HEK293 (cell line): ENCODE measurements around the gene SUPT3H.

Source experiments
- CTCF ChIA-PET: fragments of 350-600 bp; formaldehyde crosslinking; extraction: SDS; loops from one replicate; lab custom pipeline; 2021; ENCODE audit warnings: antibody characterized with exemption; lab: Yijun Ruan, JAX
- POLR2A ChIA-PET: fragments of 300-600 bp; formaldehyde crosslinking; extraction: SDS; loops from one replicate; lab custom pipeline; 2020; ENCODE audit warnings: antibody characterized with exemption, inconsistent platforms; lab: Yijun Ruan, JAX
- H3K27ac ChIP-seq: fragments of 200-500 bp; sonication (Bioruptor generic); 2 replicates; pipeline ENCODE4 v1.5.1; 2014; ENCODE audit warnings: low read depth, low read length, control low read depth, inconsistent platforms; ENCODE audit errors: extremely low read depth
- H3K36me3 ChIP-seq, 2 experiments: fragments of 200-500 bp in 1 of 2; sonication (Bioruptor generic) in 1 of 2; 1 replicate in 1 of 2; 2 replicates in 1 of 2; pipeline ENCODE4 v1.5.1; 2014 to 2017; ENCODE audit warnings: inconsistent platforms in 2 of 2, low read length in 2 of 2; ENCODE audit not compliant: control insufficient read depth in 2 of 2, insufficient read depth in 1 of 2
- H3K4me1 ChIP-seq: fragments of 200-500 bp; sonication (Bioruptor generic); 2 replicates; pipeline ENCODE4 v1.5.1; 2014; ENCODE audit warnings: mild to moderate bottlenecking, low read length, inconsistent platforms; ENCODE audit not compliant: control insufficient read depth, insufficient read depth
- H3K4me3 ChIP-seq: 2 replicates; pipeline ENCODE4 v1.5.1; 2011; ENCODE audit warnings: low read depth, mild to moderate bottlenecking, control low read depth, low read length, moderate library complexity
- H3K9me3 ChIP-seq: fragments of 200-500 bp; sonication (Bioruptor generic); 2 replicates; pipeline ENCODE4 v1.5.1; 2014; ENCODE audit warnings: low read depth, low read length, inconsistent platforms; ENCODE audit not compliant: control insufficient read depth, insufficient read depth
- BCL11A ChIP-seq: fragments of 450-650 bp; formaldehyde crosslinking; IDR thresholded peaks from 2 replicates; pipeline ENCODE4 v1.5.1; 2016; ENCODE audit warnings: low read depth, missing biosample characterization, missing genetic modification characterization
- GLIS1 ChIP-seq: fragments of 450-650 bp; formaldehyde crosslinking; IDR thresholded peaks from 2 replicates; pipeline ENCODE4 v1.5.1; 2016; ENCODE audit warnings: missing biosample characterization, missing genetic modification characterization
- IKZF3 ChIP-seq: fragments of 450-650 bp; IDR thresholded peaks from 2 replicates; pipeline ENCODE4 v1.5.0; 2018; ENCODE audit warnings: missing biosample characterization, mild to moderate bottlenecking, missing genetic modification characterization, moderate library complexity
- SALL2 ChIP-seq: fragments of 450-650 bp; formaldehyde crosslinking; IDR thresholded peaks from 2 replicates; pipeline ENCODE4 v1.5.0; 2017; ENCODE audit warnings: missing biosample characterization, mild to moderate bottlenecking, missing genetic modification characterization, borderline replicate concordance
- YY1 ChIP-seq: fragments of 450-650 bp; formaldehyde crosslinking; IDR thresholded peaks from 2 replicates; pipeline ENCODE4 v1.5.1; 2018; ENCODE audit warnings: missing biosample characterization, missing genetic modification characterization
- ZBTB17 ChIP-seq: fragments of 450-650 bp; formaldehyde crosslinking; IDR thresholded peaks from 2 replicates; pipeline ENCODE4 v1.5.1; 2016; ENCODE audit warnings: missing biosample characterization, missing genetic modification characterization
- ZBTB20 ChIP-seq: fragments of 450-650 bp; formaldehyde crosslinking; IDR thresholded peaks from 2 replicates; pipeline ENCODE4 v1.5.1; 2016; ENCODE audit warnings: missing biosample characterization, missing genetic modification characterization
- ZNF239 ChIP-seq: fragments of 450-650 bp; formaldehyde crosslinking; IDR thresholded peaks from 2 replicates; pipeline ENCODE4 v1.5.1; 2016; ENCODE audit warnings: missing biosample characterization, missing genetic modification characterization
- ZNF544 ChIP-seq: fragments of 450-650 bp; formaldehyde crosslinking; IDR thresholded peaks from 2 replicates; pipeline ENCODE4 v1.5.0; 2017; ENCODE audit warnings: missing biosample characterization, missing genetic modification characterization
- ZNF792 ChIP-seq: fragments of 450-650 bp; formaldehyde crosslinking; IDR thresholded peaks from 2 replicates; pipeline ENCODE4 v1.5.1; 2016; ENCODE audit warnings: missing biosample characterization, missing genetic modification characterization
- ZSCAN30 ChIP-seq: fragments of 450-650 bp; IDR thresholded peaks from 2 replicates; pipeline ENCODE4 v1.5.1; 2018; ENCODE audit warnings: missing biosample characterization, mild to moderate bottlenecking, missing genetic modification characterization, moderate library complexity
- TF ChIP-seq, protein P1 (sequence below): fragments of 450-650 bp; formaldehyde crosslinking; IDR thresholded peaks from 2 replicates; pipeline ENCODE4 v1.5.1; 2016; ENCODE audit warnings: missing biosample characterization, missing genetic modification characterization
- TF ChIP-seq, protein P2 (sequence below): fragments of 450-650 bp; formaldehyde crosslinking; IDR thresholded peaks from 2 replicates; pipeline ENCODE4 v1.5.1; 2016; ENCODE audit warnings: missing biosample characterization, missing genetic modification characterization, low read depth
- TF ChIP-seq, protein P3 (sequence below): fragments of 450-650 bp; formaldehyde crosslinking; IDR thresholded peaks from 2 replicates; pipeline ENCODE4 v1.5.0; 2017; ENCODE audit warnings: missing biosample characterization, missing genetic modification characterization, borderline replicate concordance
- TF ChIP-seq, protein P4 (sequence below): fragments of 450-650 bp; formaldehyde crosslinking; IDR thresholded peaks from 2 replicates; pipeline ENCODE4 v1.5.1; 2016; ENCODE audit warnings: missing biosample characterization, missing genetic modification characterization
- TF ChIP-seq, protein P5 (sequence below): fragments of 450-650 bp; IDR thresholded peaks from 2 replicates; pipeline ENCODE4 v1.5.1; 2018; ENCODE audit warnings: missing biosample characterization, mild to moderate bottlenecking, missing genetic modification characterization
- TF ChIP-seq, protein P6 (sequence below): fragments of 450-650 bp; formaldehyde crosslinking; IDR thresholded peaks from 2 replicates; pipeline ENCODE4 v1.5.1; 2017; ENCODE audit warnings: missing biosample characterization, missing genetic modification characterization
- TF ChIP-seq, protein P7 (sequence below): fragments of 450-650 bp; formaldehyde crosslinking; IDR thresholded peaks from 2 replicates; pipeline ENCODE4 v1.5.1; 2016; ENCODE audit warnings: missing biosample characterization, missing genetic modification characterization

Gene SUPT3H

DNA sequence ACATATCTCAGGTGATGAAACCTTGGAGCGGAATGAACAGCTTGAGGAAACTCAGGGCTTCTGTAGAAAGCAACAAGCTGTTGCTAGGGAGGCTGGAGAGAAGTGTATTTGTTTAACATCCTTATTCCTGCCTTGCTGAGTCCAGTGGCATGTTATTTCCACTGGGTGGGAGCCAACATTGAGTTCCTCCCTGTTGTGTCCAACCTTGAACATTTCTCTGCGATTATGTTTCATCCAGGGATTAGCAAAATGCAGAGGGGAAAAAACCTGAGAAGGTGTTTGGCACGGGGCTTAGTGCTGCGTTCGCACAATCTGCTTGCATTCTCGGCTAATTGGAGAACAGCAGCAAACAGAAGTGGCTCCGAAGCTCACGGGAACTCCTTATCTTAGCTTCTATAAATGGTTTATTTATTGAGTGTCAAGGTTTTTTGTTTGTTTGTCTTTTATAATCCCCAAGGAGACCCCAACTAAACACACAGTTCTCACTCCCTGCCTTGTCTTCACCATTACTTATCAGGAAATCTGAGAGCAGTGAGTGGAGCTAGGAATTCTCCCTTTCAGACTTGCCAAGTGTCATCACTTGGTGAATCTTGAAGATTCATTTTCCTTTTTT is 577.5 kb downstream of the SUPT3H start (continued):
- TF ChIP-seq ZBTB20 (peak; percentile 67), ZBTB17 (peak; percentile 63)

DNA sequence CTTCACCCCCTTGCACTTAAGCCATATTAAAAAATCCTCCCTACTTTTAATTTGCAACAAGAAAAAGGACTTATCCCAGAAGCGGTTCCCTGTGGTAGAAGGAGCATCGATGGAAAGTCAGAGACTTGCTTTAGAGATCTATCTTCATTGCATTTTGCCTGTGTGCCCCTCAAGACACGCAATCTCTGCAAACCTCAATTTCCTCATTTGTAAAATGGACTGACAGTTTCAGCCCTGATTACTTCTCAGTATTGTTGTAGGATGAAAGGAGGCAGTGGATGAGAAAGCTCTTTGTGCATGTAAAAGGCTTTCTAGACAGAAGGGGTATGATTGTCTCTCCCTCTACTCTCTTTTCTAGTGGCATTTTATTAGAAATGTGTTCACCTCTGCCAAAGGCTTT is 580.0 kb downstream of the SUPT3H start:
- Histone ChIP-seq H3K27ac (no peak overlapping the region), H3K4me1 (peaks cover 18% of the 10 kb centered on the region), H3K9me3 (no peaks in the 10 kb centered on the region), H3K36me3 (no peaks in the 10 kb centered on the region), H3K4me3 (no peak overlapping the region)
- TF ChIP-seq, protein P1, sequence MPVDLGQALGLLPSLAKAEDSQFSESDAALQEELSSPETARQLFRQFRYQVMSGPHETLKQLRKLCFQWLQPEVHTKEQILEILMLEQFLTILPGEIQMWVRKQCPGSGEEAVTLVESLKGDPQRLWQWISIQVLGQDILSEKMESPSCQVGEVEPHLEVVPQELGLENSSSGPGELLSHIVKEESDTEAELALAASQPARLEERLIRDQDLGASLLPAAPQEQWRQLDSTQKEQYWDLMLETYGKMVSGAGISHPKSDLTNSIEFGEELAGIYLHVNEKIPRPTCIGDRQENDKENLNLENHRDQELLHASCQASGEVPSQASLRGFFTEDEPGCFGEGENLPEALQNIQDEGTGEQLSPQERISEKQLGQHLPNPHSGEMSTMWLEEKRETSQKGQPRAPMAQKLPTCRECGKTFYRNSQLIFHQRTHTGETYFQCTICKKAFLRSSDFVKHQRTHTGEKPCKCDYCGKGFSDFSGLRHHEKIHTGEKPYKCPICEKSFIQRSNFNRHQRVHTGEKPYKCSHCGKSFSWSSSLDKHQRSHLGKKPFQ (tag by site-specific recombination), result no peak
- no peak for TF ChIP-seq ZNF792 (tag by site-specific recombination)
- ChIA-PET CTCF (interaction anchor here (0.6 kb wide), 1 partner anchor 917 kb away, joined by 4 read pairs; no protein-coding TSS in a partner anchor), POLR2A (no interaction called here)

DNA sequence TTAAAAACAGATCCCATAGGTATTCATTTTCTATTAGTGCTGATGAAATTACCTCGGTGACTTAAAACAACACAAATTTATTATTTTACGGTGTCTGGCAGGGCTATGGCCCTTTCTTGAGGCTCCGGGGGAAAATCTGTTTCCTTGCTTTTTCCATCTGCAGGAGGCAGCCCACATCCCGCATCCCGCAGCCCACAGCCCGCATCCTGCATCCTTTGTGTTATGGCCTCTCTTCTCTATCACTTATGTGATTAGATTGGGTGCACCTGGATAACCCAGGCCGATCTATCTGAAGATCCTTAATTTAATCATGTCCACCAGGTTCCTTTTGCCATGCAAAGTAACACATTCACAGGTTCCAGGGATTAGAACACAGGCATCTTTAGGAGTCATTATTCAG is 582.4 kb downstream of the SUPT3H start:
- CTCF ChIA-PET, result no interaction called here
- POLR2A ChIA-PET, result no interaction called here
- no peaks in the 10 kb centered on the region for H3K36me3 ChIP-seq
- TF ChIP-seq ZSCAN30 (tag by site-specific recombination), result no peak
- TF ChIP-seq, protein P2, sequence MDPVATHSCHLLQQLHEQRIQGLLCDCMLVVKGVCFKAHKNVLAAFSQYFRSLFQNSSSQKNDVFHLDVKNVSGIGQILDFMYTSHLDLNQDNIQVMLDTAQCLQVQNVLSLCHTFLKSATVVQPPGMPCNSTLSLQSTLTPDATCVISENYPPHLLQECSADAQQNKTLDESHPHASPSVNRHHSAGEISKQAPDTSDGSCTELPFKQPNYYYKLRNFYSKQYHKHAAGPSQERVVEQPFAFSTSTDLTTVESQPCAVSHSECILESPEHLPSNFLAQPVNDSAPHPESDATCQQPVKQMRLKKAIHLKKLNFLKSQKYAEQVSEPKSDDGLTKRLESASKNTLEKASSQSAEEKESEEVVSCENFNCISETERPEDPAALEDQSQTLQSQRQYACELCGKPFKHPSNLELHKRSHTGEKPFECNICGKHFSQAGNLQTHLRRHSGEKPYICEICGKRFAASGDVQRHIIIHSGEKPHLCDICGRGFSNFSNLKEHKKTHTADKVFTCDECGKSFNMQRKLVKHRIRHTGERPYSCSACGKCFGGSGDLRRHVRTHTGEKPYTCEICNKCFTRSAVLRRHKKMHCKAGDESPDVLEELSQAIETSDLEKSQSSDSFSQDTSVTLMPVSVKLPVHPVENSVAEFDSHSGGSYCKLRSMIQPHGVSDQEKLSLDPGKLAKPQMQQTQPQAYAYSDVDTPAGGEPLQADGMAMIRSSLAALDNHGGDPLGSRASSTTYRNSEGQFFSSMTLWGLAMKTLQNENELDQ (tag by site-specific recombination), result no peak
- no peak for TF ChIP-seq SALL2 (tag by site-specific recombination)
- TF ChIP-seq, protein P3, sequence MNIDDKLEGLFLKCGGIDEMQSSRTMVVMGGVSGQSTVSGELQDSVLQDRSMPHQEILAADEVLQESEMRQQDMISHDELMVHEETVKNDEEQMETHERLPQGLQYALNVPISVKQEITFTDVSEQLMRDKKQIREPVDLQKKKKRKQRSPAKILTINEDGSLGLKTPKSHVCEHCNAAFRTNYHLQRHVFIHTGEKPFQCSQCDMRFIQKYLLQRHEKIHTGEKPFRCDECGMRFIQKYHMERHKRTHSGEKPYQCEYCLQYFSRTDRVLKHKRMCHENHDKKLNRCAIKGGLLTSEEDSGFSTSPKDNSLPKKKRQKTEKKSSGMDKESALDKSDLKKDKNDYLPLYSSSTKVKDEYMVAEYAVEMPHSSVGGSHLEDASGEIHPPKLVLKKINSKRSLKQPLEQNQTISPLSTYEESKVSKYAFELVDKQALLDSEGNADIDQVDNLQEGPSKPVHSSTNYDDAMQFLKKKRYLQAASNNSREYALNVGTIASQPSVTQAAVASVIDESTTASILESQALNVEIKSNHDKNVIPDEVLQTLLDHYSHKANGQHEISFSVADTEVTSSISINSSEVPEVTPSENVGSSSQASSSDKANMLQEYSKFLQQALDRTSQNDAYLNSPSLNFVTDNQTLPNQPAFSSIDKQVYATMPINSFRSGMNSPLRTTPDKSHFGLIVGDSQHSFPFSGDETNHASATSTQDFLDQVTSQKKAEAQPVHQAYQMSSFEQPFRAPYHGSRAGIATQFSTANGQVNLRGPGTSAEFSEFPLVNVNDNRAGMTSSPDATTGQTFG (tag by site-specific recombination), result no peak
- no peak for TF ChIP-seq ZNF544 (tag by site-specific recombination)
- TF ChIP-seq, protein P4, sequence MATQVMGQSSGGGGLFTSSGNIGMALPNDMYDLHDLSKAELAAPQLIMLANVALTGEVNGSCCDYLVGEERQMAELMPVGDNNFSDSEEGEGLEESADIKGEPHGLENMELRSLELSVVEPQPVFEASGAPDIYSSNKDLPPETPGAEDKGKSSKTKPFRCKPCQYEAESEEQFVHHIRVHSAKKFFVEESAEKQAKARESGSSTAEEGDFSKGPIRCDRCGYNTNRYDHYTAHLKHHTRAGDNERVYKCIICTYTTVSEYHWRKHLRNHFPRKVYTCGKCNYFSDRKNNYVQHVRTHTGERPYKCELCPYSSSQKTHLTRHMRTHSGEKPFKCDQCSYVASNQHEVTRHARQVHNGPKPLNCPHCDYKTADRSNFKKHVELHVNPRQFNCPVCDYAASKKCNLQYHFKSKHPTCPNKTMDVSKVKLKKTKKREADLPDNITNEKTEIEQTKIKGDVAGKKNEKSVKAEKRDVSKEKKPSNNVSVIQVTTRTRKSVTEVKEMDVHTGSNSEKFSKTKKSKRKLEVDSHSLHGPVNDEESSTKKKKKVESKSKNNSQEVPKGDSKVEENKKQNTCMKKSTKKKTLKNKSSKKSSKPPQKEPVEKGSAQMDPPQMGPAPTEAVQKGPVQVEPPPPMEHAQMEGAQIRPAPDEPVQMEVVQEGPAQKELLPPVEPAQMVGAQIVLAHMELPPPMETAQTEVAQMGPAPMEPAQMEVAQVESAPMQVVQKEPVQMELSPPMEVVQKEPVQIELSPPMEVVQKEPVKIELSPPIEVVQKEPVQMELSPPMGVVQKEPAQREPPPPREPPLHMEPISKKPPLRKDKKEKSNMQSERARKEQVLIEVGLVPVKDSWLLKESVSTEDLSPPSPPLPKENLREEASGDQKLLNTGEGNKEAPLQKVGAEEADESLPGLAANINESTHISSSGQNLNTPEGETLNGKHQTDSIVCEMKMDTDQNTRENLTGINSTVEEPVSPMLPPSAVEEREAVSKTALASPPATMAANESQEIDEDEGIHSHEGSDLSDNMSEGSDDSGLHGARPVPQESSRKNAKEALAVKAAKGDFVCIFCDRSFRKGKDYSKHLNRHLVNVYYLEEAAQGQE (tag by site-specific recombination), result no peak
- TF ChIP-seq BCL11A (tag by site-specific recombination), result no peak
- no peak for TF ChIP-seq IKZF3 (tag by site-specific recombination)
- TF ChIP-seq GLIS1 (tag by site-specific recombination), result no peak
- TF ChIP-seq ZNF239, result no peak
- TF ChIP-seq, protein P5, sequence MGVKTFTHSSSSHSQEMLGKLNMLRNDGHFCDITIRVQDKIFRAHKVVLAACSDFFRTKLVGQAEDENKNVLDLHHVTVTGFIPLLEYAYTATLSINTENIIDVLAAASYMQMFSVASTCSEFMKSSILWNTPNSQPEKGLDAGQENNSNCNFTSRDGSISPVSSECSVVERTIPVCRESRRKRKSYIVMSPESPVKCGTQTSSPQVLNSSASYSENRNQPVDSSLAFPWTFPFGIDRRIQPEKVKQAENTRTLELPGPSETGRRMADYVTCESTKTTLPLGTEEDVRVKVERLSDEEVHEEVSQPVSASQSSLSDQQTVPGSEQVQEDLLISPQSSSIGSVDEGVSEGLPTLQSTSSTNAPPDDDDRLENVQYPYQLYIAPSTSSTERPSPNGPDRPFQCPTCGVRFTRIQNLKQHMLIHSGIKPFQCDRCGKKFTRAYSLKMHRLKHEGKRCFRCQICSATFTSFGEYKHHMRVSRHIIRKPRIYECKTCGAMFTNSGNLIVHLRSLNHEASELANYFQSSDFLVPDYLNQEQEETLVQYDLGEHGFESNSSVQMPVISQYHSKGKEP (tag by site-specific recombination), result no peak
- TF ChIP-seq, protein P6, sequence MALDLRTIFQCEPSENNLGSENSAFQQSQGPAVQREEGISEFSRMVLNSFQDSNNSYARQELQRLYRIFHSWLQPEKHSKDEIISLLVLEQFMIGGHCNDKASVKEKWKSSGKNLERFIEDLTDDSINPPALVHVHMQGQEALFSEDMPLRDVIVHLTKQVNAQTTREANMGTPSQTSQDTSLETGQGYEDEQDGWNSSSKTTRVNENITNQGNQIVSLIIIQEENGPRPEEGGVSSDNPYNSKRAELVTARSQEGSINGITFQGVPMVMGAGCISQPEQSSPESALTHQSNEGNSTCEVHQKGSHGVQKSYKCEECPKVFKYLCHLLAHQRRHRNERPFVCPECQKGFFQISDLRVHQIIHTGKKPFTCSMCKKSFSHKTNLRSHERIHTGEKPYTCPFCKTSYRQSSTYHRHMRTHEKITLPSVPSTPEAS (tag by site-specific recombination), result no peak
- no peak for TF ChIP-seq YY1 (tag by site-specific recombination)
- TF ChIP-seq, protein P7, sequence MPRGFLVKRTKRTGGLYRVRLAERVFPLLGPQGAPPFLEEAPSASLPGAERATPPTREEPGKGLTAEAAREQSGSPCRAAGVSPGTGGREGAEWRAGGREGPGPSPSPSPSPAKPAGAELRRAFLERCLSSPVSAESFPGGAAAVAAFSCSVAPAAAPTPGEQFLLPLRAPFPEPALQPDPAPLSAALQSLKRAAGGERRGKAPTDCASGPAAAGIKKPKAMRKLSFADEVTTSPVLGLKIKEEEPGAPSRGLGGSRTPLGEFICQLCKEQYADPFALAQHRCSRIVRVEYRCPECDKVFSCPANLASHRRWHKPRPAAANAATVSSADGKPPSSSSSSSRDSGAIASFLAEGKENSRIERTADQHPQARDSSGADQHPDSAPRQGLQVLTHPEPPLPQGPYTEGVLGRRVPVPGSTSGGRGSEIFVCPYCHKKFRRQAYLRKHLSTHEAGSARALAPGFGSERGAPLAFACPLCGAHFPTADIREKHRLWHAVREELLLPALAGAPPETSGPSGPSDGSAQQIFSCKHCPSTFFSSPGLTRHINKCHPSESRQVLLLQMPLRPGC (tag by site-specific recombination), result no peak

More for the DNA sequence above, 582.4 kb downstream of the SUPT3H start:
- Histone ChIP-seq H3K4me1 (peaks cover 8% of the 10 kb centered on the region), H3K9me3 (no peaks in the 10 kb centered on the region), H3K27ac (no peak overlapping the region), H3K4me3 (no peak overlapping the region)
